HG02981 (cell line): Measurements from ENCODE around the gene HPCAL1.
A peak's percentile ranks its signal among the peaks of the same experiment; 100 is the strongest.
"Not testable (repeated sequence)": the region's sequence is repeated elsewhere in the genome, so short reads cannot be mapped to it uniquely, and the experiment has no call there.

ENCODE experiments used
- ATAC-seq: cut with Tn5 transposase; IDR thresholded peaks from one replicate; pipeline ENCODE4 v1.9.1; 2021; ENCODE audit warnings: mild to moderate bottlenecking, moderate library complexity; ENCODE audit not compliant: unreplicated experiment

The HPCAL1 gene

DNA sequence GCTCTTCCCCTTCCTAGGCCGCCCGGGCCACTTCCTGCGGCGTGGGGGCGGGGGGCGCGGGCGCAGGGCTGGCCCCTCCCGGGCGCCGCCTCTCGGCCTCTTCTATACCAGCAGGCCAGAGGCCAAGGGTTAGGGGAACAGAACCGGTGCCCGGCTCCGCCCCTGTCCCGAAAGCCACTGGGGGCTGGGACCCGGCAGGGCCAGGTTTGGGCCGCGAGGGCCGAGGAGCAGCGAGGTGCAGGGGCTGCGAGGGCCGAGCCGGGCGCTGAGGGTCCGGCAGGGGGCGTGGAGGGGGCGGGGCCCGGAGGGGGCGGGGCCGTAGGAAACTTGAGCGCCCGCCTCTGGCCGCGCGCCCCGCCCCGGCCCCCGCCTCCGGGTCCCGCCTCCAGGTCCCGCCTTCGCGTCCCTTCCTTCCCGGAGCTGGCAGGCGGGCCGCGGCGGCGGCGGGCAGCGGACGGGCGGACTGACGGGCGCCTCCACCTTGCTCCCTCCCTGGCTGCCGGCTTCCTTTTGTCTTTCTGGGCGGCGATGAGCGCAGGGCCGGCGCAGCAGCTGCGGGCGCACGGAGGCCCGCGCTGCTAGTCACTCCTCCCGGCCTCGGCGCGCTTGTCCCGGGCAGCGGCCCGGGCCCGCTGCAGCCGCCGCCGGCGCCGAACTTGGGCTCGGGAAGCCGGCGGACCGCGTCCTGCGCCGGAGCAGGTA is at the start of gene HPCAL1:
HPCAL1 (plus strand) TSS at position 426 of the 702 bp plus-strand sequence. CDS start 116,854 bp downstream, outside the sequence.
- peak; percentile 80 for ATAC-seq

GRCh38 chr2:10253596-10254372 is 48.9 kb upstream of the HPCAL1 start:
- no peak for ATAC-seq

DNA sequence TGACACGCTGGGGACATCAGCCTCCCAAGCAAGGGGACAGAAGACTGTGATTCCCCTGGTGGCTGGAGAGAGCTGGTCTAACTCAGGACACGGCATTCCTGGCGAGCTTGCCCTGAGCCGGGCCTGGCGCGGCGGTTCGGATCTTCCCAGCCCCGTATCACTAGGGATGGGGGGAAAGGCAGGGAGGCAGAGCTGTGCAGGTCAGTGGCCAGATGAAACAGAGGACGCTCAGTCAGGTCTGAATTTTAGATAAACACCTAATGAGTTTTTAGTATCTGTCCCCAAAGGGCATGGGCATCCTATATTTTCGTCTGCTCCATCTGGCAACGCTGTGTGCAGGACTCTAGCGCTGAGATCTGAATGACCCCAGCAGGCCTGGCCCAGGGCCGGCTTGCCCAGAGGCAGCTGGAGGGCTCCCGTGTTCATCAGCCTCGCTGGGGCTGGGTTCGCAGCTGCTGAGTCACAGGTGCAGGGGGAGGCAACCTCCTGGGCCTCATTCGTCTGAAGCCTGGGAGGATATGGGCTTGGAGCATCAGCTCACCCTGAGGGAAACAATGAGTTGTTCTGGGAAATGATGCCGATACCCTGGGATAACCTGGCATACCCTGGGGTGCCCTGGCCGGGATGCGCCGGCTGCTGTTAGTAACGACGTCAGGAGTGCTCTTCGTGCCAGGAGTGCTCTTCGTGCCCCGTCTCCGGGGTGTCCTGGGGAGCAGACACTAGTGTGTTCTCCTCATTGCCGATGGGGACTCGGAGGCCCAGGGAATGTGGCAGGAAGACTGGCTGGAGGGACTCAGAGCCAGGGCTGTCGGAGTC is 48.1 kb upstream of the HPCAL1 start:
- ATAC-seq, result no peak

DNA sequence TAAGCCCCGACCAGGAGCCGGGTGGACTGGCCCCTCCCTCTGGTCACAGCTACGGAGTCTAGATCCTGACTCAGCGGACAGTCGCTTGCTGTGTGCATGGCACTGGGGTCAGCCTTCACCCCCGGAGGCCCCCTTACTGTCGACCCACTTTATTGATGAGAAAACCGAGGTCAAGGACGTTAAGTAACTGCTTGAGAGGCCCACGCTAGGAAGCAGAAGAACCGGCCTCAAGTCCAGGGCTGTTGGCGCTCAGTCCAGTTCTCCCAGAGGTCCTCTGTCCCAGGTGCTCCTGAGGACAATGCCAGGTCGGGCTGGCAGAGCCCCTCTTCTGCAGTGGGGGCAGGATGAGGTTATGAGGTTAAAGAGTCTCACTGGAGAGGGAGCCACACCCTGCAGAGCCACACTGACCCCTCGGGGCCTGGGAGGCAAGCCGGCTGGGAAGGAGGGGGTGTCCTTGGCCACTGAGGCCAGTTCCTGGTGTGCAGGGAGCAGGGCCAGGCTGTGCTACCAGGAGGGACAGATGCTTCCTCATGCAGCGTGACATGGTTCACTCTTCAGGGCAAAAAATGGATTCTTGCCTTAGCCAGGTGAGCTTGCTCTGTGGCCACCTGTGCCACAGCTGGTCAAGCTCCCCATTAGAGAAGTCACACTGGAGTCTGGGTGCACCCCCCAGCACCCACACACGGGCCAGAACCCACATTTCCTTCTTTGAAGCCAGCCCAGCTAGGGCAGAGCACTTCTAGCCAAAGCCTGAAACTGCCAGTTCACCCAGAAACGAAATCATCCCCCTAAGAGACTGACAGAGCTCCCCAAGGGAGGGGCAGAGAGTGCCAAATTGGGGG is 47.3 kb upstream of the HPCAL1 start:
- no peak for ATAC-seq

GRCh38 chr2:10256031-10256514 is 46.6 kb upstream of the HPCAL1 start:
- ATAC-seq, result no peak

GRCh38 chr2:10256515-10257031 is 46.1 kb upstream of the HPCAL1 start:
- ATAC-seq, result no peak

GRCh38 chr2:10257036-10257435 is 45.7 kb upstream of the HPCAL1 start:
- no peak for ATAC-seq

DNA sequence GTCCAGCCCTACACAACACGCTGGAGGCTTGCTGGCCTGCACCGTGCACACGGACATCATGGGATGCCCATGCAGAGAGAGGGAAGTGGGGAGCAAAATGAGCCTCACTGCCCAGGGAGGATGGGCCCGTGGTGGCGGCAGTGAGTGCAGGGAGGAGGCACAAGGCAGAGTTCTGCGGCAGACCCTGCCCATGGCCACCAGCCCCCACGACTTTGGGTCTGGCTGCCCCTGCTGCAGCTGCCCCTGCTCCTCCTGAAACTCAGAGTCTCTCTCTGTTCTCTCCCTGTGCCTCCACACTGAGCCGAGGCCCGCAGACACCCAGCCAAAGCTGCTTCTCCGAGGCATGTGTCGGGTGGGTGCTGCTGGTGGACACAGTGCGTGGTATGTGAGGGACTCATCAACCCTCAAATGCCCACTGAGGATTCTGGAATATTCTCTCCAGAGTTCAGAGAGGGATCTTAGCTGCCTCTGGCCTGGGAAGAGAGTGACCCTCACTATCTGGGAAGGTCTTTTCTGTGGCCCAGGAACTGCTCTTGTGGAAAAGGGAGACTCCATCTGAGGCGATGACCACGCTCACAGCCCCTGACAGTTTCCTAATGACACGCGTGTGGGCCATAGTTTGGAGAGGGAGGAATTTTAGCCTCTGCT is 45.1 kb upstream of the HPCAL1 start:
- ATAC-seq, result no peak

DNA sequence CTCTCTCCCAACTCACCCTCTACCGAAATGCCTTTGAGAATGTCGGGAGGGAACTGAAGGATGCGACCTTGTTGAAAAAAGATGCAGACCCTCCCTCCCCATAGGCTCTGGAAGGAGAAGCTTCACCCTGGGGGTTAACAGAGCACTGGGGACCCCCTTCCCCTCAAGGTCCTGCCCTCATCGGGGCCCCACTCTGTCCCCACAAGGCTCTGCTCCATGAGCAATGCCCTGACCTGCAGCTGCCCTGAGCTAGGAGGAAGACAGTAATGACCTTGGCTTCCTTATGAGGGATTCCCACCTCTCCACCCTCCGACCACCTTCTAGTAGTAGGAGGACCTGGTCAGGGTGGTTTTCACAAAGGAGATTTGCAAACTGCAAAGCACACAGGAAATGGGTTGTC is 44.4 kb upstream of the HPCAL1 start:
- ATAC-seq, result no peak

DNA sequence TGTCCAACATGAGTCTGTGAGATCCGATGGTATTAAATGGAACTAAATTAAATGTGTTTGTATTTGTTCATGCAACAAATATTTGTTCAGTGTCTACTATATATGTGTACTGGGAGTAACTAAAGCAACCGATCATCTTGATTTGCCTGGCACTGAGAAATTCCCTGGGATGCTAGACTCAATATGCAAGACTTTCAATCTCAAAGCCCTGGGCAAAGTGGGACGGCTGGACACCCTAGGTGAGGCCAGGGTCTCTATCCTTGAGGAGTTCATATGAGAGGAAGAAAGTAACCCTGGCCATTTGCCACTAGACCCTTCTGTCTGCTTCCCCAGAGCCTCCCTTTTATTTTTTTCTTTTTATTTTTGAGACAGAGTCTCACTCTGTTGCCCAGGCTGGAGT is 44.0 kb upstream of the HPCAL1 start:
- ATAC-seq, result no peak

GRCh38 chr2:10260130-10260529 is 42.6 kb upstream of the HPCAL1 start:
- no peak for ATAC-seq

DNA sequence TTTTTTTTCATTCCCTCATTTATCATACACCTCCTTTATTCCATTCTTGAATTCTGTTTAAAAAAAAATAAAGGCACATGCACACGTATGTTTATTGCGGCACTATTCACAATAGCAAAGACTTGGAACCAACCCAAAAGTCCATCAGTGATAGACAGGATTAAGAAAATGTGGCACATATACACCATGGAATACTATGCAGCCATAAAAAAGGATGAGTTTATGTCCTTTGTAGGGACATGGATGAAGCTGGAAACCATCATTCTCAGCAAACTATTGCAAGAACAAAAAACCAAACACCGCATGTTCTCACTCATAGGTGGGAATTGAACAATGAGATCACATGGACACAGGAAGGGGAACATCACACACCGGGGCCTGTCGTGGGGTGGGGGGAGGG is 39.2 kb upstream of the HPCAL1 start:
- not testable (repeated sequence) for ATAC-seq

DNA sequence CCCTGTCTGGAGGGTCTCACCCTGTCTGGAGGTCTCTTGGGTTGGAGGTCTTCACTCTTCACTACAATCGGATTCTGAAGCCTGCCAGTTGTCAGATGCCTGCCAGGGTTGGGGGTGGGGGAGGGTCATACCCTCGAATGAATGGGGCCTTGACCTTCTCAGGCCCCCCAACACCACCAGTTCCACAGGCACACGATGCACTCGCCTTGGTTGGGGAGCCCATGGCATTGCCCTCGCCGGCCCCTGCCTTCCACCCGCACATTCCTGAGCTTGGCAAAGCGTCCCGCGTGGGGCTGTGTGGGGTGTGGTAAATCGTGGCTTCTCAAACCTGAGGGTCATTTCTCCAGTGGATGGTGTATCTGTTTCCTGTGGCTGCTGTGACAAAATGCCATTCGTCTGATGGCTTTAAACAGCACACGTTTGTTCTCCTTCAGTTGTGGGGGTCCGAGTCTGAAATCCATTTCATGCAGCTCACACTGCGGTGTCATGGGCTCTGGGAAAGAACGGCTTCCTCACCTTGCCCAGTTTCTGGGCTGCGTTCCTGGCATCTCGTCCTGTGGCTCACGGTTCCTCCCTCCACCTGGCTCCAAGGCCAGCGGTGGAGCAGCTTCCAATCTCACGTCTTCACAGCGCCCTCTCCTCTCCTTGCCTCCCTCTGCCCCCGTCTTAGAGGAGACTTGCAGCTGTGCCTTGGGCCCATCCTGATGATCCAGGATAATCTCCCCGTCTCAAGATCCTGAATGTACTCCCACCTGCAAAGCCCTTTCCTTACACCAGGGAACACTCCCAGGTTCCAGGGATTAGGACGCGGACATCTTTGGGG is 38.0 kb upstream of the HPCAL1 start:
- no peak for ATAC-seq

GRCh38 chr2:10265329-10266132 is 37.2 kb upstream of the HPCAL1 start:
- ATAC-seq, result no peak

- no peak for ATAC-seq
Measured at GRCh38 chr2:10266133-10266620, 36.5 kb upstream of the HPCAL1 start.

GRCh38 chr2:10267036-10267435 is 35.7 kb upstream of the HPCAL1 start:
- no peak for ATAC-seq

DNA sequence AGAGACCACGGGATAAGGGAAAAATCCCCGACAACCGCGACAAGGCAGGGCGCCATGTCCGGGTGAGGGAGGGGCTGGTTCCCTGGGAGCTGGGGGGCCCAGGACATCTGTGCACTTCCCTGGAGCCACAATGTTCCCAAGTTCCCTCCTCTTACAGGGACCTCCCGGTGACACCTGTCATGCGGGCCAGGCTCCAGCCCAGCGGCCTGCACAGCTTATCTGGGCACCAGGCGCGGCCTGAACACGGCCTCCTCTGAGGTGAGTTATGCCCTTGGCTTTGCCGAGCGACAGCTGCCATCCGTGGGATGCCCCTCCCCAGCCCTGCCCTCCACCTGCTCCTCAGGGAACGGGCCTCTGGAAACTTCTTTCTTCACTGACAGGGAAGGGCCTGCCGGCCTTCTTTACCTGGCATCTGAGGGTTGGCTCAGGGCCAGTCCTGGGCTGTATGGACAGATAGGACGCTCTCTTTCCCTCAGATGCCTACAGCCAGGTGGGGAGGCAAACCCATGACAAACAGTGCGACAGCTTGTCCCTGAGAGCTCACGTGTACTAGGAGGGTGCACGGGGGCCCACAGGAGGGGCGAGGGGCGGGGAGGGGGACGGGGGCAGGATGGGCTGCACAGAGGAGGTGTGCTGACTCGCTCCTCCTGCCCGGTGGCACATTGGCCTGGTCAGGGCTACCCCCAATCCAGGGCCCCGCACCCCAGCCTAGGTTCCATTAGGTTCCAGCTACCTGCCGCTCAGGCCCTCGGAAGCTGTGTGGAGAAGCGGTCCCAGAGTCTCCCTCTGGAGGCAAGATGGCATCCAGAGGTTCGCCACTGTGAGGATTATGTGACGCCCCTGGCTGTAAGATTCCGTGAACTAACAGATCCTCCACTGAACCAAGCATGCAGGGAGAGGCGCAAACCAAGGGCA is 34.9 kb upstream of the HPCAL1 start:
- ATAC-seq, result no peak
